Fibroblast of skin of left quadriceps (primary cell): ENCODE results near the gene METAP1D.

ENCODE experiments used
- DNase-seq, 2 experiments: peaks; one replicate each; pipeline ENCODE4 v3.0.0-alpha.2; 2013; ENCODE audit warnings: low read depth in 2 of 2

The METAP1D gene

GRCh38 chr2:172091761-172092566 is 92.2 kb downstream of the METAP1D start:
- DNase-seq = no peak

- no peak for DNase-seq
Observed at GRCh38 chr2:172092716-172093415, 93.1 kb downstream of the METAP1D start.

GRCh38 chr2:172093416-172094293 is 93.9 kb downstream of the METAP1D start:
- DNase-seq = no peak

GRCh38 chr2:172094294-172095145 is 94.8 kb downstream of the METAP1D start:
- no peak for DNase-seq

- DNase-seq = peak in 1 of 2 experiments; percentile 79
Observed at GRCh38 chr2:172095146-172095904, 95.6 kb downstream of the METAP1D start.

GRCh38 chr2:172095905-172096625 is 96.3 kb downstream of the METAP1D start:
- no peak for DNase-seq

- no peak for DNase-seq
Observed at GRCh38 chr2:172096626-172097547, 97.1 kb downstream of the METAP1D start.

- DNase-seq = no peak
Observed at GRCh38 chr2:172097557-172098131, 97.9 kb downstream of the METAP1D start.

- no peak for DNase-seq
Observed at GRCh38 chr2:172098287-172098649, 98.5 kb downstream of the METAP1D start.

GRCh38 chr2:172098650-172099471 is 99.1 kb downstream of the METAP1D start:
- DNase-seq = no peak

GRCh38 chr2:172099472-172100079 is 99.8 kb downstream of the METAP1D start:
- DNase-seq = no peak

GRCh38 chr2:172100080-172100934 is 100.6 kb downstream of the METAP1D start:
- DNase-seq = no peak

- no peak for DNase-seq
Observed at GRCh38 chr2:172100935-172101820, 101.4 kb downstream of the METAP1D start.

- no peak for DNase-seq
Observed at GRCh38 chr2:172101821-172102390, 102.2 kb downstream of the METAP1D start.
